ENCODE measurements around the gene RSRC1. TPM values are rescaled to one million over a fixed set of nuclear protein-coding genes. Genes with fewer than 3 reads are reported as not detected.

RSRC1 gene
- polyA plus RNA-seq, 1 donor (not counting 4 experiments of a cell fraction or from before 2014, with no cell fraction given), result 11.1 TPM

- peaks cover 0 to 1% of the 10 kb centered on the region in 2 experiments for H3K36me3 ChIP-seq (ENCODE audit: control insufficient read depth in 2 of 2, extremely low read depth in 1 of 2, insufficient read depth in 2 of 2, low read length in 2 of 2)
- H2AFZ ChIP-seq (ENCODE audit: control insufficient read depth, low read length), result no peak overlapping the region
- H3K9me3 ChIP-seq (ENCODE audit: control insufficient read depth, low read depth, low read length), result no peaks in the 10 kb centered on the region
- no peak overlapping the region for H3K27ac ChIP-seq (ENCODE audit: control insufficient read depth, insufficient read depth, low read length)
- no peaks in the 10 kb centered on the region for H3K79me2 ChIP-seq (ENCODE audit: control insufficient read depth, insufficient read depth, low read length)
- H3K4me2 ChIP-seq (ENCODE audit: control insufficient read depth, extremely low read depth, insufficient read depth, low read depth, low read length), result no peak overlapping the region
- H3K27me3 ChIP-seq (ENCODE audit: control insufficient read depth, extremely low read depth, insufficient read depth, low read length), result no peaks in the 10 kb centered on the region
- H3K4me1 ChIP-seq (ENCODE audit: control insufficient read depth, extremely low read depth, insufficient read depth, low read length), result no peaks in the 10 kb centered on the region
- H3K9ac ChIP-seq (ENCODE audit: control insufficient read depth, extremely low read depth, insufficient read depth, low read length), result no peak overlapping the region
- H3K9me1 ChIP-seq (ENCODE audit: control insufficient read depth, extremely low read depth, insufficient read depth, low read length), result no peaks in the 10 kb centered on the region
- DNase-seq (ENCODE audit: low read depth, low spot score) (no peak), FAIRE-seq (no peak)
- H4K20me1 ChIP-seq (ENCODE audit: control insufficient read depth, extremely low read depth, insufficient read depth, low read length), result no peaks in the 10 kb centered on the region
- H3K4me3 ChIP-seq (ENCODE audit: control insufficient read depth in 2 of 3, extremely low read depth in 1 of 3, insufficient read depth in 2 of 3, low read depth in 1 of 3, low read length in 3 of 3), result no peak overlapping the region
- TF ChIP-seq CTCF (optimal IDR thresholded peaks at IDR 0.05 in 1 of 3, IDR thresholded peaks at IDR 0.05 in 1 of 3, conservative IDR thresholded peaks at IDR 0.05 in 1 of 3; ENCODE audit: extremely low read depth in 1 of 3, insufficient read depth in 2 of 3, low read length in 3 of 3), result no peak
- TF ChIP-seq EZH2 (IDR thresholded peaks at IDR 0.05; ENCODE audit: low read length), result no peak
- dilution Hi-C loops (cut with MboI; ENCODE audit: extremely low pct_ligation_motif_present, low sequenced_read_pairs), result no loop called here
Observed at GRCh38 chr3:158260392-158260791, 150.5 kb downstream of the RSRC1 start.

- Histone ChIP-seq H3K36me3 (ENCODE audit: control insufficient read depth in 2 of 2, extremely low read depth in 1 of 2, insufficient read depth in 2 of 2, low read length in 2 of 2) (peaks cover 0 to 1% of the 10 kb centered on the region in 2 experiments), H3K9ac (ENCODE audit: control insufficient read depth, extremely low read depth, insufficient read depth, low read length) (no peak overlapping the region), H3K9me1 (ENCODE audit: control insufficient read depth, extremely low read depth, insufficient read depth, low read length) (no peaks in the 10 kb centered on the region), H3K4me1 (ENCODE audit: control insufficient read depth, extremely low read depth, insufficient read depth, low read length) (no peaks in the 10 kb centered on the region), H3K27me3 (ENCODE audit: control insufficient read depth, extremely low read depth, insufficient read depth, low read length) (no peaks in the 10 kb centered on the region), H3K4me2 (ENCODE audit: control insufficient read depth, extremely low read depth, insufficient read depth, low read depth, low read length) (no peak overlapping the region), H2AFZ (ENCODE audit: control insufficient read depth, low read length) (no peak overlapping the region), H3K4me3 (ENCODE audit: control insufficient read depth in 2 of 3, extremely low read depth in 1 of 3, insufficient read depth in 2 of 3, low read depth in 1 of 3, low read length in 3 of 3) (no peak overlapping the region), H3K9me3 (ENCODE audit: control insufficient read depth, low read depth, low read length) (no peaks in the 10 kb centered on the region), H3K27ac (ENCODE audit: control insufficient read depth, insufficient read depth, low read length) (no peak overlapping the region), H3K79me2 (ENCODE audit: control insufficient read depth, insufficient read depth, low read length) (no peaks in the 10 kb centered on the region), H4K20me1 (ENCODE audit: control insufficient read depth, extremely low read depth, insufficient read depth, low read length) (no peaks in the 10 kb centered on the region)
- TF ChIP-seq EZH2 (IDR thresholded peaks at IDR 0.05; ENCODE audit: low read length), result no peak
- peak in 1 of 3 experiments; percentile 8 for TF ChIP-seq CTCF (optimal IDR thresholded peaks at IDR 0.05 in 1 of 3, IDR thresholded peaks at IDR 0.05 in 1 of 3, conservative IDR thresholded peaks at IDR 0.05 in 1 of 3; ENCODE audit: extremely low read depth in 1 of 3, insufficient read depth in 2 of 3, low read length in 3 of 3)
- no peak for FAIRE-seq
- no peak for DNase-seq (ENCODE audit: low read depth, low spot score)
- dilution Hi-C loops (cut with MboI; ENCODE audit: extremely low pct_ligation_motif_present, low sequenced_read_pairs), result no loop called here
Observed at GRCh38 chr3:158261371-158261991, 151.6 kb downstream of the RSRC1 start.

Measured in keratinocyte (primary cell).